Endothelial cell of hepatic sinusoid (primary cell): ENCODE data around the gene ZNF285.
"Not testable (repeated sequence)": the region's sequence is repeated elsewhere in the genome, so short reads cannot be mapped to it uniquely, and the experiment has no call there.

Source experiments
- in situ Hi-C: cut with HindIII; loops from 2 replicates; pipeline ENCODE4 v1.10.0; 2017; ENCODE audit warnings: low sequenced_read_pairs

Gene ZNF285

DNA sequence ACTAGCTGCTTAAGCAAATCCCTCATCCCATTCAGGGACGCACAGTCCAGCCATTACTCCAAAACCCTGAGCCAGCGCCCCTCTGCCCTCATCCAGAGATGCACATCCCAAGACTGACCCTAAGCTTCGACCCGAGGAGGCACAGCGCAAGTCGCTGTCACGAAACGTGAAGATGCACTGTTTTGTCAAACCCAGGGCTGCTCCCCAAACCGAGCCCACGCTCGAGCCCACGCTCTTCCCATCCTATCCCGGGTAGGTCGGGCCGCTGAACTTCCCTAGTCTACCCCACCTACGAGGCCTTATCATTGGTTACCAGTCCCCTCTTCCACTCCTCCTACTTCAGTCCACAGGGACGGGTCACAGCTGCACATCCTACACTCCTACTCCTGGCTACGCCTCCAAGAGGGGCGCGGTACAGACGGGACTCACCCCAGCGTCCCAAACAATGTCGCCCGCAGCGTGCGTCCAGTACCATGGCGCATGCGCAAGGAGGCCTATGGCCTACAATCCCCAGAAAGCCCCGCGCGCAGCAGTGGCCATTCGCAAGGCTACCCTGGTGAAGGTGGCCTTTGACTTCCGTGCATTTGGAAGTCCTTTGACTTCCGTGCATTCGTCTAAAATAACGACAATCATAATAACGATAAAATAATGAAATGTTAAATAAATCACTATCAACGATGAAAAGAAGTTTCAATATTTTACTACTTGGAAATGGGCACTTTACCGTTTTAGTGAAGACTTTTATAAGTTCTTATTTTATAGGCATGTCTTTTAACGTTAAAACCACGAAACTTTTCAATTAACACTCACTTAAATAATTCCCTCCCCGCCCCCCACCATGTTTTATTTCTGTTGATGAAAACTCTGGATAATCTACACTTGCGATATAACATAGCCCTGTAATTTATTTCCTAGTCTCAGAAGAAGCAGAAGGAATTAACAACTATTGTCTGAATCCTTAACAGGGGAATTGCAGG is at the start of gene ZNF285:
TSS of gene ZNF285 (minus strand) at position 470 of the 977 bp plus-strand sequence. CDS start 4,395 bp downstream, outside the sequence.
- in situ Hi-C loops: no loop called here

DNA sequence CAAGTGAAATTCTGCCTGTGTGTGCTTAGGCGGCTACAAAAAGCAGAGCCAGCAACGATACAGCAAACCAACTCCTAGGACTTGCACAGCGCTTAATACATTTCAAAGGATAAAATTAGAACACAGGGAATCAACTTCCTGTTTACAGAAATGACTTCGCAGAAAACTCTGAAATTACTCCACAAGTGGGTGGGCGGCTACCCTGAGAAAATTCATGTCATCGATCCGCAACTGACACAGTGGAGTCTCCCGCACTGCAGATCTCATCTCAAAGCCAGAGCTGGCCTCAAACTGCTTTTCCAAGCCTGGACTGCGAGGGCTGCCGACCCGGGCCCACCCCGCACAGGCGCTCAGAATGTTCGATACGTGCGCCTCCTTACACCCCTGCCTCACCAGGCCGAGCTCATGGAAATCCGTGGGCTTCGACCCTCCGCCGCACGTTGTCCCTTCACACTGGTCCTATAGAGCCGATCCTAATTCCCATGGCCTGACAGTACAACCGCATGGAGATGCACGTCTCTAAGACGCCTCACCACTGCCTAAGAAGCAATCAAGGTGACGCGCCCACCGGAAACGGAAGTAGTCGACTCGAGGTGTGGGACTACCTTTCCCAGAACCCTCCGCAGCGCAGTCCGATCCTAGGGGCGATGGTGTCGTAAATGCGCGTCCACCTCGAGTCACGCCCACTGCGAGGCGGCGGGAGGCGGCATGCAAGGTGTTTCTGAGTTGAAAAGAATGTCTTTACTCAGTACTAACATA is 46.7 kb upstream of the ZNF285 start, which contains the start of gene ZNF229:
TSS of gene ZNF229 (minus strand) at position 557 of the 759 bp plus-strand sequence. CDS start 5,625 bp downstream, outside the sequence.
- in situ Hi-C loops: no loop called here

DNA sequence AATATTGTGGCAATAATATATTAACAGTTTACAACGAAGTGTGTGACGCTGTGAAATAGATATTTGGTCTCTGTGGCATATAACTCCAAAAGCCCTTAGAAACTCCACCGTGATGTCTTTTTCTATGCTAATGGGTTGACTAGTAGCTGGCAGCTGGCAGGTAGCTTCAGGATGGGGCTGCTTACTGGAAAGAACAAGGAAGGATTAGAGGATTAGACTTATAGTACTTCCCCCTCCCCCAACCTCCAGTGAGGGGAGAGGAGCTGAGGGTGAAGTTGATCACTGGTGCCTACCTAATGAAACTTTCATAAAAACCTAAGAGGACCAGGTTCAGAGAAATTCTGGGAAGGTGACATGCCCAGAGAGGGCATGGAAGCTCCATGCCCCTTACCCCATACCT is 37.0 kb upstream of the ZNF285 start:
- in situ Hi-C loops: no loop called here

DNA sequence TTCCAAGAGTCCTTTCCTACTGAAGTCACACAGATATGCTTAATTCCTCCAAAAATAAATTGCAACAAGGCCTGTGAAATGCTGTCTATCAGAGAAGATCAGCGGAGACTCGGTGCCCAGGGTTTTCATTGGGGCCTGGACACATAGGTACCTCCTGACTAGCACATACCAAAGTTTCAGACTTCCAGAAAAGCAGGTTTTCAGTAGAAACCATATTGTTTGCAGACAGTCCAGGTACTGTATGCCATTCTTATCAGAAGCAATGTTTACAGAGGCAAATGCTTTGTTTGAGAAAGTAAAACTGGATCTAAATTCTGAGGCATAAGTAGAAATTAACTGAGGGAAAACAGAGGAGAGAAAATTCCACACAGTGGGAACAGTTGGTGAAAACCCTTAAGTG is 34.0 kb upstream of the ZNF285 start:
- in situ Hi-C loops: no loop called here

DNA sequence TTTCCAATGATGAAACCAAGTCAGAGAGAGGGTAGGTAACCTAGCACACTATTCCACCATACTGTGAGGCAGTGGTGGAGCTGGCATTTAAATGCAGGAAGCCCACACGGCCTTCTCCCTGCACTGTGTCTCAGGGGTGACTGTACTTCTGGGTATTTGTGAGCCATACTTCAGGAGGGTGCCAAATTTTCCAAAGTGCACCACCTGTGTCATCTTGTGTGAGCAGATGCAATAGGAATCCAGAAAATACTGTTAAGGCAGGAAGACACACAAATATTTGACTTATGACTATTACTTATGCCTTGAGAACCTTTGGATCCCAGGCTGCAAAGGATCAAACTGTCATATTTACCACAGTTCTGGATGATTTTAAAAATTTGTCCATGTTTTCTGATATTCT is 29.5 kb upstream of the ZNF285 start:
- in situ Hi-C loops: loop anchor here (5.0 kb wide), 1 partner anchor 61 kb away; no protein-coding TSS in a partner anchor

DNA sequence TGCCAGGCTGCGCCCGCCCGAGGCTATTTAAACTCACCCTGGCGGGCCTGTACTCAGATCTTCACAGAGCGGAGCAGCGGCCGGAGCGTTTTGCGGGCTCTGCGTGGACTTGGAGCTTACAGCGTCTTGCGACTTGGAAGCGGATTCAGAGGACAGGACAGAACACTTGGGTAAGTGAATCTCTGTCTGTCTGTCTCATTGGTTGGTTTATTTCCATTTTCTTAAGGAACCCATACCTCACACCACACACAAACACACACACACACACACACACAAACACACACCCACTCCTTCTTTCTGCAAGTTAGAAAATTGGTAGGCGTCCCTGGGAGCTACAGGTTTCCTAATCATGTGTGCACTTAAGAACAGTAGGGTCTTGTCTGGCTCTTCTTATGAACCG is 14.1 kb upstream of the ZNF285 start:
- in situ Hi-C loops: not testable (repeated sequence)

DNA sequence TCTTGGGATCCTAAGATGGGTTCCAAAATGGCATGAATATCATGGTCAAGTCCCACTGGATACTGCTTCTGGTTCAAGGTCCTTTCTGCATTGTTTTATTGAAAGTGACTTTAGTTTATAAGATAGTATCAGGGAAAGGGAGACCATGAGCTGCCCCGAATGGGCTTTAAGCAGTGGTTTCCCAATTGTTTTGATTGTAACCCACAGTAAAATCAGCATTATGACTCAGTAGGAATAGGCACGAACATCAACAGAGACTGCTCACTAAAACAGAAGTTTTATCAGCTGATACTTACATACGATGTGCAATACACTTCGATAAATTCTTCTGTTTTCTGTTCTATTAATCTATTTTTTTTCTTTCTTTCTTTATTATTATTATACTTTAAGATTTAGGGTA is 12.1 kb downstream of the ZNF285 start:
- in situ Hi-C loops: not testable (repeated sequence)

DNA sequence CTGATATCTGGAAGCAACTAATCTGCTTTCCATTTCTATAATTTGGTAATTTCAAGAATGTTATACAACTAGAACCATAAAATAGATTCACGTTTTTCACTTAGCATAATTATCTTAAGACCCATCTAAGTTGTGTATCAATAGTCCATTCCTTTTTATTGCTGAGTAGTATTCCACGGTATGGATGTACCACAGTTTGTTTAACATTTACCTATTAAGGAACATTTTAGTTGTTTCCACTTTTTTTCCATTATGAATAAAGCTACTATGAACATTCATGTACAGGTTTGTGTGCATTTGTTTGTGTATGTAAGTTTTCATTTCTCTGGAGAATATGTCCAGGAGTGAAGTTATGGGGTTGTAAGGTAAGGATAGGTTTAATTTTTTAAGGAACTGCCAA is 26.6 kb downstream of the ZNF285 start:
- in situ Hi-C loops: no loop called here

DNA sequence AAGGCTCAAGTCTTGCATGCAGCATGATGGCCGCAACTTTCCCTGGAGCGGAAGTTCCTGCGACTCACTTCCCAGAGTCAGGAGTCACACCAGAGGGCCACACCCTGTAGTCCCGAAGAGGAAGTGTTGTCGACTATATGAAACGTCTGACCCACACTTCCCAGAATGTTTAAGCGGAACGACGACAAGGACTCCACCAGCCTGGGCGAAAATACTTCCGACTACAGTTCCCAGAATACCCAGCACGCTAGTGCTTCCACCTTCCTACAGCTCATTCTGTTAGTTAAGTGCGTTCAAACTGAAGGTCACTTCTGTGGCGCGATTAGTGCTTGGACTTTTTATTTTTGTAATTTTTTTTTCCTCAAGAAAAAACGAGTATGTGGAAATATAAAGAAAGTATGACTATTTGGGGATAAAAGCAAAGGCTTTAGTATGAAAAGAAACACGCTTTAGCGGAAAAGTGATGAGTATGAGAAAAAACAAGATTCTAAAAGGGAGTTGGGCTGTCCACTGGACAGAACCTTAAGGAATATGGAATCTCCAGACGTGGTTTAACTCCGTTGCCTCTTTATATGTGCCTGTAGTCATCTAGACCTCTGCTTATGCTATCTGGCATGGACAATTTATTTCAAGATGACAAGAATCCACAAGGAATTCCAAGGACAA is 29.5 kb downstream of the ZNF285 start:
- in situ Hi-C loops: no loop called here

DNA sequence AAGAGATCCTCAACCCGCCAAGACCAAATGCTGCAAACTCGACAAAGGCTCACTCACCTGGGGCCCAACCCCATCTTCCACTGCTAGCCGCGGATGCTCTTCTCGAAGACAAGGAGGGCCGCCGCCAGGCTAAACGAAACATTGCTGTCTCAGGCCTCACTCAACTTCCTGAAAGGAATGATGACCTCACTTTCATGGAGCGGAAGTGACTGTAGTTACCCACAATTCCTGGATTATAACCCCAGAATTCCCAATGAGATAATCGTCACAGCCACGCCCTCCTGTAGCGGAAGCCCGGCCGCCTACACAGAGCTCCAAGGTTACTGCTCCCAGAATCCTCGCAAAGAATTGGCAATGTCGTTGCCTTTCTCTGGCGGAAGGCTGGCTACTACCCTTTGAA is 34.4 kb downstream of the ZNF285 start:
- in situ Hi-C loops: no loop called here

DNA sequence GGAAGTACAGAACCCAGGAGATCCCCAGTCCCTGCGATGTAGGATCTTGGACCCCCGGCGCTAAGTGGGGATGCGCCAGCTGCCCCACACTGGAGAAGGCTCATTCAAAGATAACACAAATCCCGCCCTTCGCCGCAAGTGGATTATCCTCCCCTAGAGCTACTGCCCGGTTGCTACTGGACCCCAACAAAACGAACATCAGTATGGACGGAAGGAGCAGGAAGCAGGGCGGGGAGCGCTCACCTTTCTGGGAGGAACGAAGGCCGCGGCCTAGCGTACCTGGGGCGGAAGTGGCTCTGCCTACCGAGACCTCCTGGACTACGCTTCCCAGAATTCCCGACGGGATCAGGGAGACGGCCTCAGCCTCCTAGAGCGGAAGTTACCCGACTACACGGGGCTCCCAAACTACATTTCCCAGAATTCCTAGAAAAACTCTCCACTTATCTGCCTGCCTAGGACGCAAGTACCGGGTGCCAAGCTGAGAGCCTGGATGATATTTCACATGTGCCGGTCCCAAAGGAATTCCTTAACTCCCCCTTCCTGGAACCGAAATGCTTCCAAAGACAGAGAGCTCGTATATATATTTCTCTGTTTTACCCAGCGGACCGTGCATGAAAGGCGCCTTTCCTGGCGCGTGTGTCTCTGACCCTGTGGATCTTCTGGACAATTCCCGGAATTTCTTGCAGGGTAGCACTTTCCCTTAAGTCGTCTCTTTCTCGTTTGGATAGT is 44.9 kb downstream of the ZNF285 start, which contains the start of gene ZNF112:
TSS of gene ZNF112 (minus strand) at position 298 of the 729 bp plus-strand sequence. CDS start 16,141 bp downstream, outside the sequence.
- in situ Hi-C loops: no loop called here

DNA sequence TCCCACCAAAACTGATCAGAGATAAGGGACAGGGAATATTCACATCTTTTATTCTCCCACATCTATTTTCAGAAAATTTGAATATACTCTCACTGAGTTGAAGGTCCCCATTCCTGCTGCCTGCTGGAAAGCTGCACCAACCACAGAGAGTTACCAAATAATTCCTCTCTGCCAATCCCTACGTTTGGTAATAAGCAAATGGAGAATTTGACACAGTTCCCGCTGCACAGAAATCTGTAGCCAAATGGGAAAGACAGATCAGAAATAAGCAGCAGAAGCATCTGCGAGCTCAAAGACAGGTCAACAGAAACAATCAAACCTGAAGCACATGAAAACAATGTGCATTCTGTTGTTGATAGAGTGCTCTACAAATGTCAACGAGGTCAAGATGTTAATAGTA is 54.9 kb downstream of the ZNF285 start:
- in situ Hi-C loops: no loop called here

DNA sequence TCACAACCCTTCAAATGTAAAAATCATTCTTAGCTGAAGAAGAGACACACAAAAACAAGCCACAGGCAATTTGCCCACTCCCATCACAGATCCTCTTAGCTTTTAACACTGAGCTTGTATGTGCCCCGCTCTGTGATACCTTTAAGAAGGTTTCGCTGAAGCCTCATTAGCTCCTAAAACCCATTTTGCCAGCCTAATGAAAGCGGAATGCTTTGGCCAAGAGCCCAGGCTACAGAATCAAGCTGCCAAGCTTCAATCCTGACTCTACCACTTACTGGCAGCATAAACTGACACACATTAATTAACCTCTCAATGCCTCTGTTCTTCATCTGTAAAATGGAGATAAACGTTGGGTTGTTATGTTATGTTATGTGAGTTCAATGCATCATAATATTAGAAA is 55.4 kb downstream of the ZNF285 start:
- in situ Hi-C loops: no loop called here

DNA sequence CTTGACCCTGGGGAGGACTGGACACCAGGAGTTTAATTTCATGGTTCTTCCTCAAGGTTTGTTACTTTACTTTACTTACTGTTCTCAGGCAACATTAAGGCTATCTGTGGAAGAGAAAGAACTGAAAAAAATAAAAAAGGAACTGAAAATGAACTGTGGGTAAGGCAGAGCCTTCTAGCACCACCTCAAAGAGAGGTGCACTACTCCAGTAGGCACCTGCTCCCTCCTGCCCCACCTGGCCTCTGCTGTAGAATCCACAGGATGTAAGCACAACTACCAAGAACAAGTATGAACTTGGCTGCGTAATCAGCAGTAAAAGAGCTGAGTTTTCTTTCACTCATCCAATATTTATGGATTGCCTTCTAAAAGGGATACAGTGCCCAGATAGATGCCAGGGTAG is 57.2 kb downstream of the ZNF285 start:
- in situ Hi-C loops: no loop called here

DNA sequence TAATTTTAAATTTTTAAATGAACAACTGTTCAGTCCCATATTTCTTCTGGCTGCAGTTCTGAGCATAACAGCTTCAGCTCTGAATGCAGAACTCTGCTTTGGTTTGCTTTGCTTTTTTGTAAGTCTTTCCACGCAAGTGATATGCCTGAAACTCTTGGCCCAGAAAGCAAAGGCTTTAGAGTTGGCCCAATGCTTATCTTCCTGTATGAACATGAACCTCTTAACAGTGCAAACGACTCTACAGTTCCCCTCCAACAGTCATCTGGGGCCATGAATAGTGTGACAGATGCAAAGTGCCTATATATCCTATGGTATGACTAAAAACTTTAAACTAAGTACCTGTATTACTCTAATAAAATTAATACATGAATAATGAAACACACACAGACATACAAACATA is 59.6 kb downstream of the ZNF285 start:
- in situ Hi-C loops: no loop called here

DNA sequence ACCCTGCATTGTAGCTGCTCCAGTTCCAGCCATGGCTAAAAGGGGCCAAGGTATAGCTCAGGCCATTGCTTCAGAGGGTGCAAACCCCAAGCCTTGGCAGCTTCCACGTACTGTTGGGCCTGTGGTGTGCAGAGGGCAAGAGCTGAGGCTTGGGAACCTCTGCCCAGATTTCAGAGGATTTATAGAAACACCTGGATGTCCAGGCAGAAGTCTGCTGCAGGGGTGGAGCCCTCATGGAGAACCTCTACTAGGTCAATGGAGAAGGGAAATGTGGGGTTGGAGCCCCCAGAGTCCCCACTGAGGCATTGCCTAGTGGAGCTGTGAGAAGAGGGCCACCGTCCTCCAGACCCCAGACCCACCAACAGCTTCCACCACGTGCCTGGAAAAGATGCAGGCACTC is 66.8 kb downstream of the ZNF285 start:
- in situ Hi-C loops: not testable (repeated sequence)
